Esophagus (tissue), 2 donors: Measurements from ENCODE around the gene OPCML. TPM values are rescaled to one million over a fixed set of nuclear protein-coding genes. Genes with fewer than 3 reads are reported as not detected.

Source experiments
- H3K27ac ChIP-seq, 2 donors: one replicate each; pipeline ENCODE4 v1.5.1; 2013; ENCODE audit warnings: low read depth in 2 of 2, mild to moderate bottlenecking in 2 of 2, inconsistent platforms in 1 of 2, low read length in 1 of 2, moderate library complexity in 1 of 2
- H3K27me3 ChIP-seq, 2 donors: one replicate each; pipeline ENCODE4 v1.6.1; 2013; ENCODE audit warnings: low read length in 2 of 2, control low read depth in 1 of 2, mild to moderate bottlenecking in 1 of 2; ENCODE audit not compliant: insufficient read depth in 2 of 2, control insufficient read depth in 1 of 2
- H3K36me3 ChIP-seq, 2 donors: one replicate each; pipeline ENCODE4 v1.6.1; 2013; ENCODE audit warnings: low read length in 1 of 2; ENCODE audit not compliant: control insufficient read depth in 2 of 2, insufficient read depth in 2 of 2
- H3K4me1 ChIP-seq, 2 donors: one replicate each; pipeline ENCODE4 v1.6.1; 2013; ENCODE audit warnings: low read length in 1 of 2; ENCODE audit not compliant: control insufficient read depth in 2 of 2, insufficient read depth in 2 of 2
- H3K4me3 ChIP-seq, 2 donors: one replicate each; pipeline ENCODE4 v1.5.1; 2013; ENCODE audit warnings: low read length in 2 of 2, mild to moderate bottlenecking in 2 of 2, low read depth in 1 of 2, moderate library complexity in 1 of 2
- H3K9me3 ChIP-seq, 2 donors: one replicate each; pipeline ENCODE4 v1.6.1; 2013; ENCODE audit warnings: mild to moderate bottlenecking in 2 of 2, low read depth in 1 of 2, low read length in 1 of 2, moderate library complexity in 1 of 2; ENCODE audit not compliant: control insufficient read depth in 2 of 2, insufficient read depth in 1 of 2
- WGBS, 2 donors: extraction: QIAGEN DNeasy Blood & Tissue Kit; methylation state at CpG; one replicate each; pipeline ENCODE4 v1.1.7; 2013; 5-methylcytosine and 5-hydroxymethylcytosine counted together
- polyA plus RNA-seq, 2 donors: library from polyadenylated mRNA; stranded (reverse); fragments of 200-250 nt; gene quantifications; one replicate each; pipeline ENCODE4 v1.2.3, GENCODE V29; 2013
- donor health status: healthy with polysubstance abuse.
- donor health status: Bipolar disorder and iron deficiency.

Gene OPCML
- polyA plus RNA-seq, 2 donors: 0.04 to 0.05 TPM

GRCh38 chr11:132943706-132944568 lies 588.4 kb downstream of the OPCML start:
- H3K27me3 ChIP-seq: peaks cover 2 to 4% of the 10 kb centered on the region in 2 donors

GRCh38 chr11:132943357-132943705 lies 589.0 kb downstream of the OPCML start:
- H3K9me3 ChIP-seq: peaks cover 2 to 3% of the 10 kb centered on the region in 2 donors
- peaks cover 2 to 4% of the 10 kb centered on the region in 2 donors for H3K27me3 ChIP-seq
- 2 to 5% methylated on average over 17 of the region's 17 CpGs for WGBS, 2 donors
- H3K27ac ChIP-seq: no peak overlapping the region
- H3K36me3 ChIP-seq: no peaks in the 10 kb centered on the region
- H3K4me1 ChIP-seq: peaks cover 2 to 6% of the 10 kb centered on the region in 2 donors
- H3K4me3 ChIP-seq: peak overlapping the region; percentile 2 to 36

More at GRCh38 chr11:132943706-132944568, 588.4 kb downstream of the OPCML start:
- Histone ChIP-seq H3K36me3 (no peaks in the 10 kb centered on the region), H3K4me1 (peaks cover 2 to 6% of the 10 kb centered on the region in 2 donors), H3K27ac (no peak overlapping the region), H3K4me3 (peak overlapping the region; percentile 2 to 36), H3K9me3 (peaks cover 2 to 3% of the 10 kb centered on the region in 2 donors)
- 5% methylated on average over 64 to 104 of the region's 104 CpGs for WGBS, 2 donors

- Histone ChIP-seq H3K36me3 (no peaks in the 10 kb centered on the region), H3K9me3 (peaks cover 2 to 3% of the 10 kb centered on the region in 2 donors), H3K27ac (no peak overlapping the region), H3K4me3 (no peak overlapping the region), H3K27me3 (peaks cover 2 to 4% of the 10 kb centered on the region in 2 donors), H3K4me1 (peaks cover 2 to 6% of the 10 kb centered on the region in 2 donors)
- WGBS, 2 donors: 21 to 27% methylated on average over 38 to 41 of the region's 42 CpGs
Measured at GRCh38 chr11:132942611-132943356, 589.5 kb downstream of the OPCML start.

- H3K27ac ChIP-seq: no peak overlapping the region
- no peaks in the 10 kb centered on the region for H3K36me3 ChIP-seq
- peaks cover 2 to 4% of the 10 kb centered on the region in 2 donors for H3K27me3 ChIP-seq
- no peak overlapping the region for H3K4me3 ChIP-seq
- 71 to 73% methylated on average over 3 of the region's 3 CpGs for WGBS, 2 donors
- peaks cover 2 to 6% of the 10 kb centered on the region in 2 donors for H3K4me1 ChIP-seq
- peaks cover 2 to 3% of the 10 kb centered on the region in 2 donors for H3K9me3 ChIP-seq
Measured at GRCh38 chr11:132941761-132942160, 590.5 kb downstream of the OPCML start.

GRCh38 chr11:132941024-132941646 lies 591.2 kb downstream of the OPCML start:
- WGBS, 2 donors: 51 to 54% methylated on average over 4 of the region's 4 CpGs
- H3K4me1 ChIP-seq: peaks cover 2 to 6% of the 10 kb centered on the region in 2 donors
- no peak overlapping the region for H3K27ac ChIP-seq
- peaks cover 2 to 4% of the 10 kb centered on the region in 2 donors for H3K27me3 ChIP-seq
- peaks cover 2 to 3% of the 10 kb centered on the region in 2 donors for H3K9me3 ChIP-seq
- H3K36me3 ChIP-seq: no peaks in the 10 kb centered on the region
- H3K4me3 ChIP-seq: no peak overlapping the region

- 63 to 76% methylated on average over 4 of the region's 4 CpGs for WGBS, 2 donors
- no peak overlapping the region for H3K4me3 ChIP-seq
- no peaks in the 10 kb centered on the region for H3K36me3 ChIP-seq
- H3K27ac ChIP-seq: no peak overlapping the region
- no peaks in the 10 kb centered on the region for H3K9me3 ChIP-seq
- no peaks in the 10 kb centered on the region for H3K4me1 ChIP-seq
- no peaks in the 10 kb centered on the region for H3K27me3 ChIP-seq
Measured at GRCh38 chr11:132937016-132937415, 595.3 kb downstream of the OPCML start.

GRCh38 chr11:132935383-132935782 lies 596.9 kb downstream of the OPCML start:
- 90 to 94% methylated on average over 3 of the region's 3 CpGs for WGBS, 2 donors
- Histone ChIP-seq H3K9me3 (no peaks in the 10 kb centered on the region), H3K4me3 (no peak overlapping the region)

GRCh38 chr11:132933703-132934102 lies 598.6 kb downstream of the OPCML start:
- H3K36me3 ChIP-seq: no peaks in the 10 kb centered on the region
- H3K9me3 ChIP-seq: no peaks in the 10 kb centered on the region
- no peaks in the 10 kb centered on the region for H3K27me3 ChIP-seq
- H3K4me3 ChIP-seq: no peak overlapping the region
- H3K27ac ChIP-seq: no peak overlapping the region
- 90 to 94% methylated on average over 3 of the region's 3 CpGs for WGBS, 2 donors
- H3K4me1 ChIP-seq: no peaks in the 10 kb centered on the region

More at GRCh38 chr11:132935383-132935782, 596.9 kb downstream of the OPCML start:
- Histone ChIP-seq H3K4me1 (no peaks in the 10 kb centered on the region), H3K27me3 (no peaks in the 10 kb centered on the region), H3K36me3 (no peaks in the 10 kb centered on the region), H3K27ac (no peak overlapping the region)

- Histone ChIP-seq H3K27me3 (no peaks in the 10 kb centered on the region), H3K4me3 (no peak overlapping the region), H3K4me1 (no peaks in the 10 kb centered on the region), H3K9me3 (no peaks in the 10 kb centered on the region), H3K27ac (no peak overlapping the region), H3K36me3 (no peaks in the 10 kb centered on the region)
- 63 to 67% methylated on average over 3 of the region's 3 CpGs for WGBS, 2 donors
Measured at GRCh38 chr11:132925825-132926469, 606.4 kb downstream of the OPCML start.
